Astrocyte (in vitro differentiated cells and primary cell): ENCODE results near the gene ATCAY. TPM values are rescaled to one million over a fixed set of nuclear protein-coding genes. Genes with fewer than 3 reads are reported as not detected.

Experiments used
- DNase-seq: peaks from one replicate; pipeline ENCODE4 v3.0.0-alpha.2; 2010; ENCODE audit warnings: low read depth
- FAIRE-seq: peaks from 2 replicates; lab custom pipeline; 2011; peaks lifted over from hg19 to GRCh38; lab: Jason Lieb, UNC
- H2AFZ ChIP-seq: 2 replicates; pipeline ENCODE4 v1.6.0; 2012; ENCODE audit warnings: low read depth, low read length, inconsistent platforms
- H3K27ac ChIP-seq: 2 replicates; pipeline ENCODE4 v1.5.1; 2011; ENCODE audit warnings: low read depth, low read length, inconsistent platforms
- H3K27me3 ChIP-seq: 2 replicates; pipeline ENCODE4 v1.6.0; 2011; ENCODE audit warnings: low read length, inconsistent platforms; ENCODE audit not compliant: insufficient read depth
- H3K36me3 ChIP-seq: 2 replicates; pipeline ENCODE4 v1.5.1; 2011; ENCODE audit warnings: low read length, inconsistent platforms; ENCODE audit not compliant: insufficient read depth
- H3K4me1 ChIP-seq: 2 replicates; pipeline ENCODE4 v1.5.1; 2011; ENCODE audit warnings: low read length, inconsistent platforms; ENCODE audit not compliant: insufficient read depth
- H3K4me2 ChIP-seq: 2 replicates; pipeline ENCODE4 v1.6.0; 2012; ENCODE audit warnings: low read length, inconsistent platforms
- H3K4me3 ChIP-seq: 2 replicates; pipeline ENCODE4 v1.5.1; 2011; ENCODE audit warnings: low read depth, mild to moderate bottlenecking, low read length, inconsistent platforms; ENCODE audit not compliant: insufficient read depth
- H3K79me2 ChIP-seq: 2 replicates; pipeline ENCODE4 v1.6.0; 2012; ENCODE audit warnings: mild to moderate bottlenecking, low read length, inconsistent platforms; ENCODE audit not compliant: insufficient read depth
- H3K9ac ChIP-seq: 2 replicates; pipeline ENCODE4 v1.6.0; 2012; ENCODE audit warnings: mild to moderate bottlenecking, low read length, inconsistent platforms
- H3K9me3 ChIP-seq: 2 replicates; pipeline ENCODE4 v1.5.1; 2012; ENCODE audit warnings: low read depth, mild to moderate bottlenecking, low read length, inconsistent platforms; ENCODE audit not compliant: insufficient read depth
- H4K20me1 ChIP-seq: 2 replicates; pipeline ENCODE4 v1.6.0; 2012; ENCODE audit warnings: low read length, inconsistent platforms; ENCODE audit not compliant: insufficient read depth
- H3K27ac Mint-ChIP-seq: one replicate; pipeline ENCODE4 v1.8.0; 2021; ENCODE audit warnings: mild to moderate bottlenecking, mixed read lengths; ENCODE audit not compliant: unreplicated experiment
- H3K27me3 Mint-ChIP-seq: one replicate; pipeline ENCODE4 v1.8.0; 2021; ENCODE audit warnings: low read depth, mixed read lengths; ENCODE audit not compliant: unreplicated experiment
- H3K36me3 Mint-ChIP-seq: one replicate; pipeline ENCODE4 v1.8.0; 2021; ENCODE audit warnings: low read depth, mixed read lengths; ENCODE audit not compliant: unreplicated experiment
- H3K4me1 Mint-ChIP-seq: one replicate; pipeline ENCODE4 v1.8.0; 2021; ENCODE audit warnings: low read depth, mixed read lengths; ENCODE audit not compliant: unreplicated experiment
- H3K4me3 Mint-ChIP-seq: one replicate; pipeline ENCODE4 v1.8.0; 2021; ENCODE audit warnings: mild to moderate bottlenecking, moderate library complexity, mixed read lengths; ENCODE audit not compliant: unreplicated experiment
- H3K9me3 Mint-ChIP-seq: one replicate; pipeline ENCODE4 v1.8.0; 2021; ENCODE audit warnings: mild to moderate bottlenecking, mixed read lengths; ENCODE audit not compliant: unreplicated experiment
- EZH2 ChIP-seq: IDR thresholded peaks from 2 replicates; pipeline ENCODE4 v1.6.1; 2012; ENCODE audit warnings: mild to moderate bottlenecking, low read length, inconsistent platforms; ENCODE audit not compliant: insufficient read depth
- total RNA-seq: library from RNA; stranded (reverse); gene quantifications from 2 replicates; pipeline ENCODE4 v1.2.1, GENCODE V29; 2021
- TF ChIP-seq, protein P1 (sequence below): IDR thresholded peaks from 2 replicates; pipeline ENCODE4 v1.5.1; 2011; ENCODE audit warnings: low read depth, mild to moderate bottlenecking, inconsistent platforms, low read length, moderate library complexity; ENCODE audit not compliant: insufficient read depth

ATCAY gene
- total RNA-seq, 1 donor from 2014 or later, result 6.5 TPM

DNA sequence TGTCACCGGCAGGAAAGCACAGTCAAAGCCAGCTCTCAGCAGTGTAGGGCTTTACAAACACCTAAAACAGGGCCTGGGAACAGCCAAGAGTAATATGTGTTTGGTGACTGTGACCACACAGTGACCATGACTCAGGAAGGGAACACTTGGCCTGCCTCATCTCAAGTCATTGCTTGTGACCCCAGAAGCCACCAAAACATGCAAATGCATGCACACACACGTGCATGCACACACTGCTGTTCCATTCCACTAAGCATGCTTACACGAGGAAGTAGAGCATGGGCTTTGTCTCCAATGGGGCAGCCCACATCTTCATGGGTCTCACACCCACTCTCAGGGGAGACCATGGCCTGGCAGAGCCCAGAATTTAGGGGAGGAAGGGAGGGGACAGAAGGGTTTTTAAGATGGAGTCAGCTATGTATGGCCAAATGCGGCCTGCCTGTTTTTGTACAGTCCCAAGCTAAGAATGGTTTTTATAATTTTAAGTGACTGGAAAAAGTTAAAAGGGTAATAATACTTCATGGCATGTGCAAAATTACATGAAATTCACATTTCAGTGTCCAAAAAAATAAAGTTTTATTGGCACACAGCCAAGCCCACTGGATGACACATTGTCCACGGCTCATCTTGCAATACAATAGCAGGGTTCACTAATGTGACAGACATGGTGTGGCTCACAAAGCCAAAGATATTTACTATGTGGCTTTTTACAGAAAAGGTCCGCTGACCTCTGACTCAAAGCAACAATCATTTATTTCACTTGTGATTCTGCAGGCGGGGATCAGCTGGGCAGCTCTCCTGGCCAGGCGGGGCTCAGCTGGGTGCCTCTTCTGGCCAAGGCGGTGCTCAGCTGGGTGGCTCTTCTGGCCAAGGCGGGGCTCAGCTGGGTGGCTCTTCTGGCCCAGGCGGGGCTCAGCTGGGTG, 29.0 kb upstream of the ATCAY start:
- Mint-ChIP-seq H3K9me3 (peaks cover 2% of the 10 kb centered on the region), H3K27ac (no peak overlapping the region), H3K4me1 (no peaks in the 10 kb centered on the region), H3K4me3 (no peak overlapping the region), H3K36me3 (peaks cover 4% of the 10 kb centered on the region), H3K27me3 (peaks cover 27% of the 10 kb centered on the region)
- Histone ChIP-seq H3K27me3 (peaks cover 10% of the 10 kb centered on the region), H3K4me2 (no peak overlapping the region), H3K27ac (no peak overlapping the region), H3K36me3 (no peaks in the 10 kb centered on the region), H3K79me2 (no peaks in the 10 kb centered on the region), H3K9ac (no peak overlapping the region), H2AFZ (no peak overlapping the region), H3K9me3 (peaks cover 13% of the 10 kb centered on the region), H3K4me1 (peaks cover 4% of the 10 kb centered on the region), H4K20me1 (no peaks in the 10 kb centered on the region), H3K4me3 (no peak overlapping the region)
- FAIRE-seq (no peak), DNase-seq (peak; percentile 20)
- TF ChIP-seq, protein P1, sequence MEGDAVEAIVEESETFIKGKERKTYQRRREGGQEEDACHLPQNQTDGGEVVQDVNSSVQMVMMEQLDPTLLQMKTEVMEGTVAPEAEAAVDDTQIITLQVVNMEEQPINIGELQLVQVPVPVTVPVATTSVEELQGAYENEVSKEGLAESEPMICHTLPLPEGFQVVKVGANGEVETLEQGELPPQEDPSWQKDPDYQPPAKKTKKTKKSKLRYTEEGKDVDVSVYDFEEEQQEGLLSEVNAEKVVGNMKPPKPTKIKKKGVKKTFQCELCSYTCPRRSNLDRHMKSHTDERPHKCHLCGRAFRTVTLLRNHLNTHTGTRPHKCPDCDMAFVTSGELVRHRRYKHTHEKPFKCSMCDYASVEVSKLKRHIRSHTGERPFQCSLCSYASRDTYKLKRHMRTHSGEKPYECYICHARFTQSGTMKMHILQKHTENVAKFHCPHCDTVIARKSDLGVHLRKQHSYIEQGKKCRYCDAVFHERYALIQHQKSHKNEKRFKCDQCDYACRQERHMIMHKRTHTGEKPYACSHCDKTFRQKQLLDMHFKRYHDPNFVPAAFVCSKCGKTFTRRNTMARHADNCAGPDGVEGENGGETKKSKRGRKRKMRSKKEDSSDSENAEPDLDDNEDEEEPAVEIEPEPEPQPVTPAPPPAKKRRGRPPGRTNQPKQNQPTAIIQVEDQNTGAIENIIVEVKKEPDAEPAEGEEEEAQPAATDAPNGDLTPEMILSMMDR, result no peak
- no peak for TF ChIP-seq EZH2

DNA sequence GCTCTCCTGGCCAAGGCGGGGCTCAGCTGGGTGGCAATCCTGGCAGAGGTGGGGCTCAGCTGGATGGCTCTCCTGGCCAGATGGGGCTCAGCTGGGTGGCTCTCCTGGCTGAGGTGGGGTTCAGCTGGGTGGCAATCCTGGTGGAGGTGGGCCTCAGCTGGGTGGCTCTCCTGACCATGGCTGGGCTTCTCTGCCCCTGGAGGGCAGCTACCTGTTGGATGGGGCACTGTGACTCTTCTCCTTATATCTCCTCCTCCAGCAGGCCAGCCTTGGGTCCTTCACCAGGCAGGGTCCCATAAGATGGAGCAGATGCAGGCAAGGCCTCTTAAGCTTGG, 28.3 kb upstream of the ATCAY start:
- Histone ChIP-seq H3K4me1 (peaks cover 4% of the 10 kb centered on the region), H4K20me1 (no peaks in the 10 kb centered on the region), H3K4me2 (no peak overlapping the region), H3K9me3 (peaks cover 13% of the 10 kb centered on the region), H3K36me3 (no peaks in the 10 kb centered on the region), H3K79me2 (no peaks in the 10 kb centered on the region), H3K27me3 (peaks cover 10% of the 10 kb centered on the region), H2AFZ (no peak overlapping the region), H3K9ac (no peak overlapping the region), H3K4me3 (no peak overlapping the region), H3K27ac (no peak overlapping the region)
- no peak for FAIRE-seq
- DNase-seq, result no peak
- Mint-ChIP-seq H3K4me3 (no peak overlapping the region), H3K27ac (no peak overlapping the region), H3K9me3 (peaks cover 2% of the 10 kb centered on the region), H3K36me3 (peaks cover 4% of the 10 kb centered on the region), H3K4me1 (no peaks in the 10 kb centered on the region), H3K27me3 (peaks cover 25% of the 10 kb centered on the region)
- TF ChIP-seq EZH2, result no peak
- TF ChIP-seq, protein P1, result no peak
